Natural killer cell (primary cell): ENCODE data around the gene ICAM3. TPM values are rescaled to one million over a fixed set of nuclear protein-coding genes. Genes with fewer than 3 reads are reported as not detected.

Source experiments
- ATAC-seq, 3 donors: fragments of 150-1000 bp in 2 of 3; fragments of 200-7000 bp in 1 of 3; cut with Tn5 transposase; 1 replicate in 1 of 3; 2 replicates in 2 of 3; pipeline ENCODE4 v1.10.0; 2021; ENCODE audit warnings: mild to moderate bottlenecking in 2 of 3, moderate library complexity in 2 of 3
- DNase-seq, 2 donors: peaks; one replicate each; pipeline versions ENCODE4 v3.0.0 to v3.0.0-alpha.2; 2013 to 2021; ENCODE audit warnings: mixed read lengths in 1 of 2
- H3K27ac ChIP-seq: one replicate; pipeline ENCODE4 v1.5.1; 2013; ENCODE audit warnings: mild to moderate bottlenecking, low read length
- H3K27me3 ChIP-seq: one replicate; pipeline ENCODE4 v1.6.1; 2013; ENCODE audit warnings: low read length; ENCODE audit not compliant: control insufficient read depth, insufficient read depth
- H3K36me3 ChIP-seq: one replicate; pipeline ENCODE4 v1.6.1; 2013; ENCODE audit warnings: low read length; ENCODE audit not compliant: control insufficient read depth, insufficient read depth
- H3K4me1 ChIP-seq: one replicate; pipeline ENCODE4 v1.6.1; 2013; ENCODE audit warnings: low read length; ENCODE audit not compliant: control insufficient read depth, insufficient read depth
- H3K4me3 ChIP-seq: one replicate; pipeline ENCODE4 v1.5.1; 2013; ENCODE audit warnings: low read length
- H3K9me3 ChIP-seq: one replicate; pipeline ENCODE4 v1.6.1; 2013; ENCODE audit warnings: low read length; ENCODE audit not compliant: control insufficient read depth, insufficient read depth
- H3K27ac Mint-ChIP-seq, 2 donors: one replicate each; pipeline ENCODE4 v1.8.0; 2022; ENCODE audit warnings: mild to moderate bottlenecking in 2 of 2, mixed read lengths in 2 of 2, moderate library complexity in 1 of 2
- H3K27me3 Mint-ChIP-seq, 2 donors: one replicate each; pipeline ENCODE4 v1.8.0; 2022; ENCODE audit warnings: low read depth in 2 of 2, mixed read lengths in 2 of 2
- H3K36me3 Mint-ChIP-seq: one replicate; pipeline ENCODE4 v1.8.0; 2022; ENCODE audit warnings: mixed read lengths
- H3K4me1 Mint-ChIP-seq, 2 donors: one replicate each; pipeline ENCODE4 v1.8.0; 2022; ENCODE audit warnings: mixed read lengths in 2 of 2
- H3K4me3 Mint-ChIP-seq: one replicate; pipeline ENCODE4 v1.8.0; 2022; ENCODE audit warnings: mild to moderate bottlenecking, moderate library complexity, mixed read lengths
- H3K9me3 Mint-ChIP-seq, 2 donors: one replicate each; pipeline ENCODE4 v1.8.0; 2022; ENCODE audit warnings: mixed read lengths in 2 of 2
- WGBS: methylation state at CpG from one replicate; pipeline ENCODE4 v1.1.7; 2013; ENCODE audit warnings: missing lambda C conversion rate; ENCODE audit not compliant: insufficient coverage; 5-methylcytosine and 5-hydroxymethylcytosine counted together
- intact Hi-C: fragments of 100-400 bp; cut with micrococcal nuclease; formaldehyde crosslinking; loops from one replicate; pipeline ENCODE4 v1.14.2; 2022
- total RNA-seq, 4 donors: library from RNA; stranded (reverse); fragments of 120-200 nt in 1 of 4; gene quantifications; one replicate each; pipeline versions ENCODE4 v1.2.3 to v1.2.4, GENCODE V29; 2013 to 2022
- TF ChIP-seq, protein P1 (sequence below): fragments of 200-600 bp; IDR thresholded peaks from one replicate; pipeline ENCODE4 v1.8.0; 2022; ENCODE audit warnings: antibody characterized with exemption

ICAM3 gene
- total RNA-seq, 3 donors from 2014 or later (not counting 1 experiment from before 2014, with no cell fraction given): 189 to 224 (median 199) TPM

DNA sequence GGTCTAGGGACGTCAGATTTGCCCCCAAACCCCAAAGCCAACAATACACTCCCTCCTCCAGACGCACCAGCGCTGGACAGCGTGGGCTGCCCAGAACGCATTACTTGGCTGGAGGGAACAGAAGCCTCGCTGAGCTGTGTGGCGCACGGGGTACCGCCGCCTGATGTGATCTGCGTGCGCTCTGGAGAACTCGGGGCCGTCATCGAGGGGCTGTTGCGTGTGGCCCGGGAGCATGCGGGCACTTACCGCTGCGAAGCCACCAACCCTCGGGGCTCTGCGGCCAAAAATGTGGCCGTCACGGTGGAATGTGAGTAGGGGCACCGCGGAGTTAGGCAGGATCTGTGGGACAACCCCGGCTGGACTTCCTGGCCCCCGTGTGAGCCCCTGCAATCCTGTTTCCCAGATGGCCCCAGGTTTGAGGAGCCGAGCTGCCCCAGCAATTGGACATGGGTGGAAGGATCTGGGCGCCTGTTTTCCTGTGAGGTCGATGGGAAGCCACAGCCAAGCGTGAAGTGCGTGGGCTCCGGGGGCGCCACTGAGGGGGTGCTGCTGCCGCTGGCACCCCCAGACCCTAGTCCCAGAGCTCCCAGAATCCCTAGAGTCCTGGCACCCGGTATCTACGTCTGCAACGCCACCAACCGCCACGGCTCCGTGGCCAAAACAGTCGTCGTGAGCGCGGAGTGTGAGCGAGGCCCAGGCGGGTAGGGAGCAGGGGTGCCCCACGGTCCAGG, 45.6 kb downstream of the ICAM3 start:
- 36% methylated on average over 49 of the region's 49 CpGs for WGBS
- peaks cover 41 to 56% of the 10 kb centered on the region in 2 donors for H3K4me1 Mint-ChIP-seq
- no peak for DNase-seq
- Histone ChIP-seq H3K36me3 (no peaks in the 10 kb centered on the region), H3K27me3 (peaks cover 48% of the 10 kb centered on the region), H3K4me3 (no peak overlapping the region), H3K4me1 (peaks cover 75% of the 10 kb centered on the region), H3K9me3 (no peaks in the 10 kb centered on the region), H3K27ac (no peak overlapping the region)
- ATAC-seq: no peak
- peak overlapping the region; percentile 86 for H3K4me3 Mint-ChIP-seq
- peaks cover 7 to 29% of the 10 kb centered on the region in 2 donors for H3K27me3 Mint-ChIP-seq
- H3K36me3 Mint-ChIP-seq: no peaks in the 10 kb centered on the region
- intact Hi-C loops: loop anchor here (5.0 kb wide), 1 partner anchor 218 kb away; no protein-coding TSS in a partner anchor
- H3K9me3 Mint-ChIP-seq: no peaks in the 10 kb centered on the region
- H3K27ac Mint-ChIP-seq: peak overlapping the region; percentile 63 to 71
- TF ChIP-seq, protein P1, sequence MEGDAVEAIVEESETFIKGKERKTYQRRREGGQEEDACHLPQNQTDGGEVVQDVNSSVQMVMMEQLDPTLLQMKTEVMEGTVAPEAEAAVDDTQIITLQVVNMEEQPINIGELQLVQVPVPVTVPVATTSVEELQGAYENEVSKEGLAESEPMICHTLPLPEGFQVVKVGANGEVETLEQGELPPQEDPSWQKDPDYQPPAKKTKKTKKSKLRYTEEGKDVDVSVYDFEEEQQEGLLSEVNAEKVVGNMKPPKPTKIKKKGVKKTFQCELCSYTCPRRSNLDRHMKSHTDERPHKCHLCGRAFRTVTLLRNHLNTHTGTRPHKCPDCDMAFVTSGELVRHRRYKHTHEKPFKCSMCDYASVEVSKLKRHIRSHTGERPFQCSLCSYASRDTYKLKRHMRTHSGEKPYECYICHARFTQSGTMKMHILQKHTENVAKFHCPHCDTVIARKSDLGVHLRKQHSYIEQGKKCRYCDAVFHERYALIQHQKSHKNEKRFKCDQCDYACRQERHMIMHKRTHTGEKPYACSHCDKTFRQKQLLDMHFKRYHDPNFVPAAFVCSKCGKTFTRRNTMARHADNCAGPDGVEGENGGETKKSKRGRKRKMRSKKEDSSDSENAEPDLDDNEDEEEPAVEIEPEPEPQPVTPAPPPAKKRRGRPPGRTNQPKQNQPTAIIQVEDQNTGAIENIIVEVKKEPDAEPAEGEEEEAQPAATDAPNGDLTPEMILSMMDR: no peak

DNA sequence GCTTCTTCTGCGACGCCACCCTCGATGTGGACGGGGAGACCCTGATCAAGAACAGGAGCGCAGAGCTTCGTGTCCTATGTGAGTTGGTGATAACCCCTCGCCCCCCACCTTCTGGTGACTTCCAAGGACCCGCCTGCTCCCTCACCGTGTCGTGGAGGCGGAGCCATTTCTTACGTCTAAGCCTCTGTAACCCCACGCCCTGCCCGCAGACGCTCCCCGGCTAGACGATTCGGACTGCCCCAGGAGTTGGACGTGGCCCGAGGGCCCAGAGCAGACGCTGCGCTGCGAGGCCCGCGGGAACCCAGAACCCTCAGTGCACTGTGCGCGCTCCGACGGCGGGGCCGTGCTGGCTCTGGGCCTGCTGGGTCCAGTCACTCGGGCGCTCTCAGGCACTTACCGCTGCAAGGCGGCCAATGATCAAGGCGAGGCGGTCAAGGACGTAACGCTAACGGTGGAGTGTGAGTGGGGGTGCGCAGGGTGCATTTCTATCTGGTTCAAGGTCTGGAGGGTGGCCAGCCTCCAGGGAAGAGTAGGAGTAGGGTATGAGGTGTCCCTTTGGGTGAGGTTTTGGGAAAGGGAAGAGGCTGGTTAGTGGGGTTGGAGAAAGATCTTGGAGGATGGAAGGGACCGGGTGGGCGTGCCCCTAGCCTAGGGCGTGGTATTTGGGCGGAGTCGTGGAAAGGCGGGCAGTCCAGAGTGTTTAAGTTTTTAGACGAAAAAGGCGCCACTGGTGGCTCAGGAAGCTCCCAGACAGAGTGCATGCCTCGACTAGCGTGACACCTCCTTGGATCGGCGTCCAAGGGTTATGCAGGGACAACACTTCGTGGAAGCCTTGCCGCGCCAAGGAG, 46.4 kb downstream of the ICAM3 start:
- 32% methylated on average over 56 of the region's 56 CpGs for WGBS
- peak overlapping the region; percentile 15 for H3K4me3 ChIP-seq
- peaks cover 83% of the 10 kb centered on the region for H3K4me1 ChIP-seq
- Mint-ChIP-seq H3K4me1 (peaks cover 42 to 62% of the 10 kb centered on the region in 2 donors), H3K4me3 (peak overlapping the region; percentile 86), H3K9me3 (no peaks in the 10 kb centered on the region), H3K27ac (peak overlapping the region; percentile 63 to 71), H3K36me3 (no peaks in the 10 kb centered on the region), H3K27me3 (peaks cover 7 to 34% of the 10 kb centered on the region in 2 donors)
- H3K36me3 ChIP-seq: no peaks in the 10 kb centered on the region
- intact Hi-C loops: loop anchor here (5.0 kb wide), 1 partner anchor 219 kb away; no protein-coding TSS in a partner anchor
- no peaks in the 10 kb centered on the region for H3K9me3 ChIP-seq
- DNase-seq: peak in 1 of 2 donors; percentile 44
- no peak for ATAC-seq
- H3K27ac ChIP-seq: no peak overlapping the region
- TF ChIP-seq, protein P1: no peak
- H3K27me3 ChIP-seq: peaks cover 56% of the 10 kb centered on the region

DNA sequence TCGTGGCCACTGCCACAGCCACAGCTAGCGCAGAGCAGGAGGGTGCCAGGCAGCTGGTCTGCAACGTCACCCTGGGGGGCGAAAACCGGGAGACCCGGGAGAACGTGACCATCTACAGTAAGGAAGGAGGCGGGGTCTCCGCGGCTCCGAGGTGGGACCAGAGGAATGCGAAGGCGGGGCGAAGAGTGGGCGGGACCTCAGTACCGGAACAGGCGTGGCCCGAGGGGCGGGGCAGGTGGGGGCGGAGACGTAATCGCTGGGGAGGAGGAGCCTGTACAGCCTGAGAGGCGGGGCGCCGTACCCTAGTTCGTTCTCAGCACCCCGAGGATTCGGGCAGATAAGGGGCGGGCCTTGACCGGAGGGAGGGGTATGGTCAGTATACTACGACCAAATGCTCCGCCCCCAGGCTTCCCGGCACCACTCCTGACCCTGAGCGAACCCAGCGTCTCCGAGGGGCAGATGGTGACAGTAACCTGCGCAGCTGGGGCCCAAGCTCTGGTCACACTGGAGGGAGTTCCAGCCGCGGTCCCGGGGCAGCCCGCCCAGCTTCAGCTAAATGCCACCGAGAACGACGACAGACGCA, 47.1 kb downstream of the ICAM3 start:
- peak; percentile 75 to 77 for DNase-seq
- H3K4me1 Mint-ChIP-seq: peaks cover 49 to 68% of the 10 kb centered on the region in 2 donors
- H3K36me3 Mint-ChIP-seq: no peaks in the 10 kb centered on the region
- Histone ChIP-seq H3K9me3 (no peaks in the 10 kb centered on the region), H3K27me3 (peaks cover 63% of the 10 kb centered on the region), H3K4me3 (peak overlapping the region; percentile 15), H3K27ac (no peak overlapping the region), H3K36me3 (no peaks in the 10 kb centered on the region), H3K4me1 (peaks cover 90% of the 10 kb centered on the region)
- WGBS: 3% methylated on average over 45 of the region's 45 CpGs
- TF ChIP-seq, protein P1: no peak
- peak overlapping the region; percentile 63 to 71 for H3K27ac Mint-ChIP-seq
- peak; percentile 52 to 70 (median 59) for ATAC-seq
- H3K9me3 Mint-ChIP-seq: no peaks in the 10 kb centered on the region
- peak overlapping the region; percentile 86 for H3K4me3 Mint-ChIP-seq
- peaks cover 7 to 40% of the 10 kb centered on the region in 2 donors for H3K27me3 Mint-ChIP-seq
- intact Hi-C loops: loop anchor here (5.0 kb wide), 1 partner anchor 220 kb away; no protein-coding TSS in a partner anchor
